ENCODE measurements around the gene CSH2. TPM values are rescaled to one million over a fixed set of nuclear protein-coding genes. Genes with fewer than 3 reads are reported as not detected.
"Not testable (repeated sequence)": the region's sequence is repeated elsewhere in the genome, so short reads cannot be mapped to it uniquely, and the experiment has no call there.

CSH2 gene
- total RNA-seq: 1 to 10 TPM; 2.3 to 3.5 TPM

- not testable (repeated sequence) for H3K9me3 Mint-ChIP-seq; ATAC-seq (replicated peaks); H3K36me3 Mint-ChIP-seq (ENCODE audit: low read depth); H3K27ac Mint-ChIP-seq; H3K4me1 Mint-ChIP-seq; H3K27me3 Mint-ChIP-seq; H3K4me3 Mint-ChIP-seq
These were observed at the start of gene CSH2 for GRCh38 chr17:63873577-63873976. TSS of gene CSH2 (minus strand) at chr17:63873677. CDS start at chr17:63873614, 63 bp downstream.

- H3K9me3 Mint-ChIP-seq; ATAC-seq (replicated peaks); H3K4me3 Mint-ChIP-seq; H3K27me3 Mint-ChIP-seq; H3K36me3 Mint-ChIP-seq (ENCODE audit: low read depth); H3K27ac Mint-ChIP-seq; H3K4me1 Mint-ChIP-seq: not testable (repeated sequence)
These were observed 48.9 kb upstream of the CSH2 start for GRCh38 chr17:63922402-63922801.

GRCh38 chr17:63920779-63921178, 47.3 kb upstream of the CSH2 start:
- not testable (repeated sequence) for H3K9me3 Mint-ChIP-seq, H3K27me3 Mint-ChIP-seq

GRCh38 chr17:63920050-63920449, 46.6 kb upstream of the CSH2 start:
- not testable (repeated sequence) for H3K9me3 Mint-ChIP-seq; ATAC-seq (replicated peaks); H3K36me3 Mint-ChIP-seq (ENCODE audit: low read depth); H3K27me3 Mint-ChIP-seq; H3K4me1 Mint-ChIP-seq; H3K4me3 Mint-ChIP-seq; H3K27ac Mint-ChIP-seq

More at GRCh38 chr17:63920779-63921178, 47.3 kb upstream of the CSH2 start:
- not testable (repeated sequence) for H3K27ac Mint-ChIP-seq; H3K4me1 Mint-ChIP-seq; H3K4me3 Mint-ChIP-seq; H3K36me3 Mint-ChIP-seq (ENCODE audit: low read depth); ATAC-seq (replicated peaks)

GRCh38 chr17:63919311-63919723, 45.8 kb upstream of the CSH2 start:
- ATAC-seq (replicated peaks): peak; percentile 98
- peak overlapping the region; percentile 27 for H3K27ac Mint-ChIP-seq
- no peak overlapping the region for H3K4me3 Mint-ChIP-seq
- no peaks in the 10 kb centered on the region for H3K27me3 Mint-ChIP-seq
- H3K36me3 Mint-ChIP-seq (ENCODE audit: low read depth): no peaks in the 10 kb centered on the region
- peaks cover 6% of the 10 kb centered on the region for H3K4me1 Mint-ChIP-seq
- no peaks in the 10 kb centered on the region for H3K9me3 Mint-ChIP-seq

- H3K27me3 Mint-ChIP-seq; H3K36me3 Mint-ChIP-seq (ENCODE audit: low read depth); H3K4me1 Mint-ChIP-seq; H3K4me3 Mint-ChIP-seq; ATAC-seq (replicated peaks); H3K9me3 Mint-ChIP-seq: not testable (repeated sequence)
- peak within 1 kb of the TSS; percentile 27 for H3K27ac Mint-ChIP-seq
These were observed 45.4 kb upstream of the CSH2 start, which contains the start of gene GH1 for GRCh38 chr17:63918789-63919305. TSS of gene GH1 (minus strand) at chr17:63918839. CDS start at chr17:63918776, 63 bp downstream.

- H3K27me3 Mint-ChIP-seq: no peaks in the 10 kb centered on the region
- peaks cover 6% of the 10 kb centered on the region for H3K4me1 Mint-ChIP-seq
- ATAC-seq (replicated peaks): no peak
- no peaks in the 10 kb centered on the region for H3K36me3 Mint-ChIP-seq (ENCODE audit: low read depth)
- H3K27ac Mint-ChIP-seq: no peak overlapping the region
- H3K9me3 Mint-ChIP-seq: no peaks in the 10 kb centered on the region
- no peak overlapping the region for H3K4me3 Mint-ChIP-seq
These were observed 44.8 kb upstream of the CSH2 start for GRCh38 chr17:63918305-63918704.

- Mint-ChIP-seq H3K4me3 (no peak overlapping the region), H3K36me3 (ENCODE audit: low read depth) (no peaks in the 10 kb centered on the region), H3K27me3 (no peaks in the 10 kb centered on the region), H3K4me1 (peaks cover 6% of the 10 kb centered on the region), H3K27ac (no peak overlapping the region), H3K9me3 (no peaks in the 10 kb centered on the region)
- no peak for ATAC-seq (replicated peaks)
These were observed 44.2 kb upstream of the CSH2 start for GRCh38 chr17:63917646-63918045.

- not testable (repeated sequence) for H3K4me1 Mint-ChIP-seq; H3K27me3 Mint-ChIP-seq; H3K27ac Mint-ChIP-seq; H3K36me3 Mint-ChIP-seq (ENCODE audit: low read depth); H3K9me3 Mint-ChIP-seq; H3K4me3 Mint-ChIP-seq; ATAC-seq (replicated peaks)
These were observed 43.7 kb upstream of the CSH2 start for GRCh38 chr17:63917206-63917605.

- ATAC-seq (replicated peaks): no peak
- Mint-ChIP-seq H3K9me3 (no peaks in the 10 kb centered on the region), H3K36me3 (ENCODE audit: low read depth) (no peaks in the 10 kb centered on the region), H3K27ac (no peak overlapping the region), H3K4me1 (peaks cover 6% of the 10 kb centered on the region), H3K27me3 (no peaks in the 10 kb centered on the region), H3K4me3 (no peak overlapping the region)
These were observed 43.2 kb upstream of the CSH2 start for GRCh38 chr17:63916566-63917185.

GRCh38 chr17:63915753-63916152, 42.3 kb upstream of the CSH2 start:
- not testable (repeated sequence) for ATAC-seq (replicated peaks); H3K4me1 Mint-ChIP-seq; H3K36me3 Mint-ChIP-seq (ENCODE audit: low read depth); H3K27me3 Mint-ChIP-seq; H3K9me3 Mint-ChIP-seq; H3K4me3 Mint-ChIP-seq; H3K27ac Mint-ChIP-seq

- no peak for ATAC-seq (replicated peaks)
- H3K9me3 Mint-ChIP-seq: no peaks in the 10 kb centered on the region
- H3K27me3 Mint-ChIP-seq: no peaks in the 10 kb centered on the region
- H3K36me3 Mint-ChIP-seq (ENCODE audit: low read depth): no peaks in the 10 kb centered on the region
- no peak overlapping the region for H3K4me3 Mint-ChIP-seq
- H3K27ac Mint-ChIP-seq: no peak overlapping the region
- peaks cover 6% of the 10 kb centered on the region for H3K4me1 Mint-ChIP-seq
These were observed 41.0 kb upstream of the CSH2 start for GRCh38 chr17:63914471-63914870.

- Mint-ChIP-seq H3K36me3 (ENCODE audit: low read depth) (no peaks in the 10 kb centered on the region), H3K27me3 (no peaks in the 10 kb centered on the region), H3K9me3 (no peaks in the 10 kb centered on the region), H3K4me3 (no peak overlapping the region), H3K27ac (no peak overlapping the region), H3K4me1 (no peaks in the 10 kb centered on the region)
- ATAC-seq (replicated peaks): peak; percentile 64
These were observed 38.2 kb upstream of the CSH2 start for GRCh38 chr17:63911657-63912100.

- Mint-ChIP-seq H3K4me1 (no peaks in the 10 kb centered on the region), H3K9me3 (no peaks in the 10 kb centered on the region), H3K27me3 (no peaks in the 10 kb centered on the region), H3K4me3 (no peak within 1 kb of the TSS), H3K36me3 (ENCODE audit: low read depth) (no peaks in the 10 kb centered on the region), H3K27ac (peak within 1 kb of the TSS; percentile 73)
- no peak for ATAC-seq (replicated peaks)
These were observed 37.7 kb upstream of the CSH2 start, which contains the start of gene CSHL1 for GRCh38 chr17:63911041-63911635. TSS of gene CSHL1 (minus strand) at chr17:63911258. CDS start at chr17:63911196, 62 bp downstream.

- H3K27me3 Mint-ChIP-seq: no peaks in the 10 kb centered on the region
- no peak overlapping the region for H3K27ac Mint-ChIP-seq
- no peaks in the 10 kb centered on the region for H3K36me3 Mint-ChIP-seq (ENCODE audit: low read depth)
- no peaks in the 10 kb centered on the region for H3K4me1 Mint-ChIP-seq
- H3K9me3 Mint-ChIP-seq: no peaks in the 10 kb centered on the region
- no peak overlapping the region for H3K4me3 Mint-ChIP-seq
- ATAC-seq (replicated peaks): no peak
These were observed 36.6 kb upstream of the CSH2 start for GRCh38 chr17:63910096-63910495.
